Astrocyte (in vitro differentiated cells and primary cell): ENCODE data around the gene PLA2G4E. TPM values are rescaled to one million over a fixed set of nuclear protein-coding genes. Genes with fewer than 3 reads are reported as not detected.

ENCODE experiments used
- DNase-seq: peaks from one replicate; pipeline ENCODE4 v3.0.0-alpha.2; 2010; ENCODE audit warnings: low read depth
- FAIRE-seq: peaks from 2 replicates; lab custom pipeline; 2011; peaks lifted over from hg19 to GRCh38; lab: Jason Lieb, UNC
- H2AFZ ChIP-seq: 2 replicates; pipeline ENCODE4 v1.6.0; 2012; ENCODE audit warnings: low read depth, low read length, inconsistent platforms
- H3K27ac ChIP-seq: 2 replicates; pipeline ENCODE4 v1.5.1; 2011; ENCODE audit warnings: low read depth, low read length, inconsistent platforms
- H3K27me3 ChIP-seq: 2 replicates; pipeline ENCODE4 v1.6.0; 2011; ENCODE audit warnings: low read length, inconsistent platforms; ENCODE audit not compliant: insufficient read depth
- H3K36me3 ChIP-seq: 2 replicates; pipeline ENCODE4 v1.5.1; 2011; ENCODE audit warnings: low read length, inconsistent platforms; ENCODE audit not compliant: insufficient read depth
- H3K4me1 ChIP-seq: 2 replicates; pipeline ENCODE4 v1.5.1; 2011; ENCODE audit warnings: low read length, inconsistent platforms; ENCODE audit not compliant: insufficient read depth
- H3K4me2 ChIP-seq: 2 replicates; pipeline ENCODE4 v1.6.0; 2012; ENCODE audit warnings: low read length, inconsistent platforms
- H3K4me3 ChIP-seq: 2 replicates; pipeline ENCODE4 v1.5.1; 2011; ENCODE audit warnings: low read depth, mild to moderate bottlenecking, low read length, inconsistent platforms; ENCODE audit not compliant: insufficient read depth
- H3K79me2 ChIP-seq: 2 replicates; pipeline ENCODE4 v1.6.0; 2012; ENCODE audit warnings: mild to moderate bottlenecking, low read length, inconsistent platforms; ENCODE audit not compliant: insufficient read depth
- H3K9ac ChIP-seq: 2 replicates; pipeline ENCODE4 v1.6.0; 2012; ENCODE audit warnings: mild to moderate bottlenecking, low read length, inconsistent platforms
- H3K9me3 ChIP-seq: 2 replicates; pipeline ENCODE4 v1.5.1; 2012; ENCODE audit warnings: low read depth, mild to moderate bottlenecking, low read length, inconsistent platforms; ENCODE audit not compliant: insufficient read depth
- H4K20me1 ChIP-seq: 2 replicates; pipeline ENCODE4 v1.6.0; 2012; ENCODE audit warnings: low read length, inconsistent platforms; ENCODE audit not compliant: insufficient read depth
- H3K27ac Mint-ChIP-seq: one replicate; pipeline ENCODE4 v1.8.0; 2021; ENCODE audit warnings: mild to moderate bottlenecking, mixed read lengths; ENCODE audit not compliant: unreplicated experiment
- H3K27me3 Mint-ChIP-seq: one replicate; pipeline ENCODE4 v1.8.0; 2021; ENCODE audit warnings: low read depth, mixed read lengths; ENCODE audit not compliant: unreplicated experiment
- H3K36me3 Mint-ChIP-seq: one replicate; pipeline ENCODE4 v1.8.0; 2021; ENCODE audit warnings: low read depth, mixed read lengths; ENCODE audit not compliant: unreplicated experiment
- H3K4me1 Mint-ChIP-seq: one replicate; pipeline ENCODE4 v1.8.0; 2021; ENCODE audit warnings: low read depth, mixed read lengths; ENCODE audit not compliant: unreplicated experiment
- H3K4me3 Mint-ChIP-seq: one replicate; pipeline ENCODE4 v1.8.0; 2021; ENCODE audit warnings: mild to moderate bottlenecking, moderate library complexity, mixed read lengths; ENCODE audit not compliant: unreplicated experiment
- H3K9me3 Mint-ChIP-seq: one replicate; pipeline ENCODE4 v1.8.0; 2021; ENCODE audit warnings: mild to moderate bottlenecking, mixed read lengths; ENCODE audit not compliant: unreplicated experiment
- EZH2 ChIP-seq: IDR thresholded peaks from 2 replicates; pipeline ENCODE4 v1.6.1; 2012; ENCODE audit warnings: mild to moderate bottlenecking, low read length, inconsistent platforms; ENCODE audit not compliant: insufficient read depth
- total RNA-seq: library from RNA; stranded (reverse); gene quantifications from 2 replicates; pipeline ENCODE4 v1.2.1, GENCODE V29; 2021
- TF ChIP-seq, protein P1 (sequence below): IDR thresholded peaks from 2 replicates; pipeline ENCODE4 v1.5.1; 2011; ENCODE audit warnings: low read depth, mild to moderate bottlenecking, inconsistent platforms, low read length, moderate library complexity; ENCODE audit not compliant: insufficient read depth

PLA2G4E gene
- total RNA-seq, 1 donor from 2014 or later: not detected

DNA sequence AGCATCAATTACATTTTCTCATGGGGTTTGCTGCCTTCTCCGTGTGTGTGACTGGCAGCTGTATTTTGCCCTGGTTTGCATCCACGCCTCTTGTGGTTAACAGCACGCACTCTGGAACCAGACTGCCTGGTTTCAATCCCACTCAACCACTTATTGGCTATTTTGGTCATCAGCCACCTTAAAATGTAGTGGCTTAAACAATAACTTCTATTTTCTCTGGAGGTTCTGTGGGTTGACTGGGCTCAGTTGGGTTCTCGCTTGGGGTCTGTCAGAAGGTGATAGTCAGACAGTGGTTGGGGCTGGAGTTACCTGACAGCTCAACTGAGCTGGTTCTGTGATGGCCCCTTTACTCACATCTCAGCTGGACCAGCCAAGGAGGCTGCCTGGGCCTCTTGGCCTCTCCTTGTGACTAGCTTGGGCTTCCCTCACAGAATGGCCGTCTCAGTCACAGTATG, 85.2 kb downstream of the PLA2G4E start:
- Histone ChIP-seq H3K4me2 (no peak overlapping the region), H3K9ac (no peak overlapping the region), H3K27me3 (no peaks in the 10 kb centered on the region), H3K27ac (peak overlapping the region; percentile 80), H2AFZ (no peak overlapping the region), H3K9me3 (no peaks in the 10 kb centered on the region), H3K79me2 (peaks cover 21% of the 10 kb centered on the region), H3K4me3 (no peak overlapping the region), H3K36me3 (peaks cover 4% of the 10 kb centered on the region), H3K4me1 (peaks cover 56% of the 10 kb centered on the region), H4K20me1 (no peaks in the 10 kb centered on the region)
- Mint-ChIP-seq H3K4me3 (no peak overlapping the region), H3K36me3 (peaks cover 26% of the 10 kb centered on the region), H3K27me3 (no peaks in the 10 kb centered on the region), H3K4me1 (peaks cover 61% of the 10 kb centered on the region), H3K27ac (peak overlapping the region; percentile 77), H3K9me3 (no peaks in the 10 kb centered on the region)
- TF ChIP-seq EZH2: no peak
- TF ChIP-seq, protein P1, sequence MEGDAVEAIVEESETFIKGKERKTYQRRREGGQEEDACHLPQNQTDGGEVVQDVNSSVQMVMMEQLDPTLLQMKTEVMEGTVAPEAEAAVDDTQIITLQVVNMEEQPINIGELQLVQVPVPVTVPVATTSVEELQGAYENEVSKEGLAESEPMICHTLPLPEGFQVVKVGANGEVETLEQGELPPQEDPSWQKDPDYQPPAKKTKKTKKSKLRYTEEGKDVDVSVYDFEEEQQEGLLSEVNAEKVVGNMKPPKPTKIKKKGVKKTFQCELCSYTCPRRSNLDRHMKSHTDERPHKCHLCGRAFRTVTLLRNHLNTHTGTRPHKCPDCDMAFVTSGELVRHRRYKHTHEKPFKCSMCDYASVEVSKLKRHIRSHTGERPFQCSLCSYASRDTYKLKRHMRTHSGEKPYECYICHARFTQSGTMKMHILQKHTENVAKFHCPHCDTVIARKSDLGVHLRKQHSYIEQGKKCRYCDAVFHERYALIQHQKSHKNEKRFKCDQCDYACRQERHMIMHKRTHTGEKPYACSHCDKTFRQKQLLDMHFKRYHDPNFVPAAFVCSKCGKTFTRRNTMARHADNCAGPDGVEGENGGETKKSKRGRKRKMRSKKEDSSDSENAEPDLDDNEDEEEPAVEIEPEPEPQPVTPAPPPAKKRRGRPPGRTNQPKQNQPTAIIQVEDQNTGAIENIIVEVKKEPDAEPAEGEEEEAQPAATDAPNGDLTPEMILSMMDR: no peak
- DNase-seq: no peak
- no peak for FAIRE-seq

DNA sequence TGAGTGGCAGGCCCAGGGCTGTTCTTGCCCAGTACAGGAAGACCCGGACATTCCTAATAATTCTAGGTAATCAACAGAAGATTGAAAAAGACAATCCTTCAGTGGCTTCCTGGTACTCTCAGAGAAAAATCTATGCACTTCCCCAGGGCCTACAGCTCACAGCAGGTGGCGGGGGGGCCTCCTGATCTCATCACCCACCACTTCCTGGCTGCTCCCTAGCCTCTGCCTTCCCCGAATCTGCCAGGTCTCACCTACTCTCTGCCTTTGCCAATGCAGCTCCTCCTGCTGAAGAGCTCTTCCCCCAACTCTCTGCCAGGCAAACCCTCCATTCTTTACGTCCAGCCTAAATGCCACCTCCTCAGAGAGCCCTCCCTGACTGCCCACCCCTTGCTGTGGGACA, 86.0 kb downstream of the PLA2G4E start:
- FAIRE-seq (no peak), DNase-seq (no peak)
- Histone ChIP-seq H3K4me1 (peaks cover 56% of the 10 kb centered on the region), H3K9me3 (no peaks in the 10 kb centered on the region), H2AFZ (no peak overlapping the region), H3K36me3 (peaks cover 4% of the 10 kb centered on the region), H4K20me1 (no peaks in the 10 kb centered on the region), H3K27me3 (no peaks in the 10 kb centered on the region), H3K9ac (peak overlapping the region; percentile 44), H3K4me3 (no peak overlapping the region), H3K27ac (peak overlapping the region; percentile 17), H3K4me2 (peak overlapping the region; percentile 46), H3K79me2 (peaks cover 21% of the 10 kb centered on the region)
- H3K4me3 Mint-ChIP-seq: peak overlapping the region; percentile 25
- no peaks in the 10 kb centered on the region for H3K27me3 Mint-ChIP-seq
- TF ChIP-seq, protein P1: no peak
- TF ChIP-seq EZH2: no peak
- H3K4me1 Mint-ChIP-seq: peaks cover 65% of the 10 kb centered on the region
- H3K27ac Mint-ChIP-seq: peak overlapping the region; percentile 77
- peaks cover 21% of the 10 kb centered on the region for H3K36me3 Mint-ChIP-seq
- H3K9me3 Mint-ChIP-seq: no peaks in the 10 kb centered on the region

DNA sequence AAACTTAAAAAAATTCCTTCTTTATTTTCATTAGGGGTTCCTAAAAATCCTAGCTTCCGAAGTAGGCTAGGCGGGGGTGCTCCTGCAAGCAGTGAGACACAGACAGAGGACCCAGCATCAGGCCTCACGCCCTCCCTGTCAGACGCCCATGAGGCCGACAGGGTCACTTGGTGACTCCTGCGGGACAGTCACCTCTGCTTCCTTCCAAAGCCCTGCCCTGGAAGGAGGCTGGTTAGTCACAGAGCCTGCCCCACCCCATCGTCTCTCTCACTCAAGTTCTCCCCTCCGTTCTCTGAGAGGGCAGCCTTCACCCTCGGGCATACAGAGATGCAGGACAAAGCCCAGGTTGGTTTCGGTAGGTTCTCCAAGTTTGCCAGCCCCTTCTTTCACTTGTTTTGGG, 87.1 kb downstream of the PLA2G4E start:
- no peak for FAIRE-seq
- Histone ChIP-seq H3K27ac (peak overlapping the region; percentile 15), H3K9ac (peak overlapping the region; percentile 42), H2AFZ (no peak overlapping the region), H3K36me3 (peaks cover 4% of the 10 kb centered on the region), H3K4me1 (peaks cover 60% of the 10 kb centered on the region), H4K20me1 (peaks cover 5% of the 10 kb centered on the region), H3K27me3 (no peaks in the 10 kb centered on the region), H3K4me2 (peak overlapping the region; percentile 26), H3K4me3 (no peak overlapping the region), H3K9me3 (no peaks in the 10 kb centered on the region), H3K79me2 (peaks cover 23% of the 10 kb centered on the region)
- no peak overlapping the region for H3K4me3 Mint-ChIP-seq
- no peak overlapping the region for H3K27ac Mint-ChIP-seq
- no peaks in the 10 kb centered on the region for H3K9me3 Mint-ChIP-seq
- H3K27me3 Mint-ChIP-seq: no peaks in the 10 kb centered on the region
- no peak for TF ChIP-seq EZH2
- TF ChIP-seq, protein P1: no peak
- H3K36me3 Mint-ChIP-seq: peaks cover 21% of the 10 kb centered on the region
- peaks cover 68% of the 10 kb centered on the region for H3K4me1 Mint-ChIP-seq
- DNase-seq: no peak
